GM19043 (cell line): ENCODE results near the gene GSG1L2.

ENCODE experiments used
- ATAC-seq: cut with Tn5 transposase; IDR thresholded peaks from one replicate; pipeline ENCODE4 v1.9.1; 2021; ENCODE audit warnings: low read depth; ENCODE audit not compliant: unreplicated experiment

The GSG1L2 gene

GRCh38 chr17:9821921-9822320 lies at the start of gene GSG1L2:
TSS of gene GSG1L2 (minus strand) at chr17:9822079. CDS start at chr17:9822071, 8 bp downstream.
- no peak for ATAC-seq

- ATAC-seq, result no peak
These were observed 46.7 kb upstream of the GSG1L2 start for GRCh38 chr17:9868552-9868951.

GRCh38 chr17:9865586-9865985 lies 43.7 kb upstream of the GSG1L2 start:
- no peak for ATAC-seq

GRCh38 chr17:9862949-9863348 lies 41.1 kb upstream of the GSG1L2 start:
- no peak for ATAC-seq

GRCh38 chr17:9862220-9862619 lies 40.3 kb upstream of the GSG1L2 start:
- no peak for ATAC-seq

GRCh38 chr17:9860851-9861250 lies 39.0 kb upstream of the GSG1L2 start:
- no peak for ATAC-seq

GRCh38 chr17:9859781-9860180 lies 37.9 kb upstream of the GSG1L2 start:
- no peak for ATAC-seq

- no peak for ATAC-seq
These were observed 33.2 kb upstream of the GSG1L2 start for GRCh38 chr17:9855036-9855435.

- no peak for ATAC-seq
These were observed 32.4 kb upstream of the GSG1L2 start for GRCh38 chr17:9854255-9854654.

- ATAC-seq, result no peak
These were observed 28.3 kb upstream of the GSG1L2 start for GRCh38 chr17:9850151-9850550.

GRCh38 chr17:9845306-9845705 lies 23.4 kb upstream of the GSG1L2 start:
- no peak for ATAC-seq

- no peak for ATAC-seq
These were observed 22.3 kb upstream of the GSG1L2 start for GRCh38 chr17:9844153-9844552.

GRCh38 chr17:9843152-9844010 lies 21.5 kb upstream of the GSG1L2 start:
- ATAC-seq, result no peak

- no peak for ATAC-seq
These were observed 20.3 kb upstream of the GSG1L2 start for GRCh38 chr17:9842057-9842758.

- ATAC-seq, result no peak
These were observed 17.6 kb upstream of the GSG1L2 start for GRCh38 chr17:9839433-9839832.

- ATAC-seq, result no peak
These were observed 15.9 kb upstream of the GSG1L2 start for GRCh38 chr17:9837551-9838471.

GRCh38 chr17:9833922-9834321 lies 12.0 kb upstream of the GSG1L2 start:
- no peak for ATAC-seq

- ATAC-seq, result no peak
These were observed 8.8 kb upstream of the GSG1L2 start for GRCh38 chr17:9830711-9831110.

- no peak for ATAC-seq
These were observed 7.5 kb upstream of the GSG1L2 start for GRCh38 chr17:9829343-9829742.

GRCh38 chr17:9828296-9829295 lies 6.7 kb upstream of the GSG1L2 start:
- no peak for ATAC-seq
